ENCODE results near the gene PLXNB2.

The PLXNB2 gene, protein sequence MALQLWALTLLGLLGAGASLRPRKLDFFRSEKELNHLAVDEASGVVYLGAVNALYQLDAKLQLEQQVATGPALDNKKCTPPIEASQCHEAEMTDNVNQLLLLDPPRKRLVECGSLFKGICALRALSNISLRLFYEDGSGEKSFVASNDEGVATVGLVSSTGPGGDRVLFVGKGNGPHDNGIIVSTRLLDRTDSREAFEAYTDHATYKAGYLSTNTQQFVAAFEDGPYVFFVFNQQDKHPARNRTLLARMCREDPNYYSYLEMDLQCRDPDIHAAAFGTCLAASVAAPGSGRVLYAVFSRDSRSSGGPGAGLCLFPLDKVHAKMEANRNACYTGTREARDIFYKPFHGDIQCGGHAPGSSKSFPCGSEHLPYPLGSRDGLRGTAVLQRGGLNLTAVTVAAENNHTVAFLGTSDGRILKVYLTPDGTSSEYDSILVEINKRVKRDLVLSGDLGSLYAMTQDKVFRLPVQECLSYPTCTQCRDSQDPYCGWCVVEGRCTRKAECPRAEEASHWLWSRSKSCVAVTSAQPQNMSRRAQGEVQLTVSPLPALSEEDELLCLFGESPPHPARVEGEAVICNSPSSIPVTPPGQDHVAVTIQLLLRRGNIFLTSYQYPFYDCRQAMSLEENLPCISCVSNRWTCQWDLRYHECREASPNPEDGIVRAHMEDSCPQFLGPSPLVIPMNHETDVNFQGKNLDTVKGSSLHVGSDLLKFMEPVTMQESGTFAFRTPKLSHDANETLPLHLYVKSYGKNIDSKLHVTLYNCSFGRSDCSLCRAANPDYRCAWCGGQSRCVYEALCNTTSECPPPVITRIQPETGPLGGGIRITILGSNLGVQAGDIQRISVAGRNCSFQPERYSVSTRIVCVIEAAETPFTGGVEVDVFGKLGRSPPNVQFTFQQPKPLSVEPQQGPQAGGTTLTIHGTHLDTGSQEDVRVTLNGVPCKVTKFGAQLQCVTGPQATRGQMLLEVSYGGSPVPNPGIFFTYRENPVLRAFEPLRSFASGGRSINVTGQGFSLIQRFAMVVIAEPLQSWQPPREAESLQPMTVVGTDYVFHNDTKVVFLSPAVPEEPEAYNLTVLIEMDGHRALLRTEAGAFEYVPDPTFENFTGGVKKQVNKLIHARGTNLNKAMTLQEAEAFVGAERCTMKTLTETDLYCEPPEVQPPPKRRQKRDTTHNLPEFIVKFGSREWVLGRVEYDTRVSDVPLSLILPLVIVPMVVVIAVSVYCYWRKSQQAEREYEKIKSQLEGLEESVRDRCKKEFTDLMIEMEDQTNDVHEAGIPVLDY (N-terminal part only)

DNA sequence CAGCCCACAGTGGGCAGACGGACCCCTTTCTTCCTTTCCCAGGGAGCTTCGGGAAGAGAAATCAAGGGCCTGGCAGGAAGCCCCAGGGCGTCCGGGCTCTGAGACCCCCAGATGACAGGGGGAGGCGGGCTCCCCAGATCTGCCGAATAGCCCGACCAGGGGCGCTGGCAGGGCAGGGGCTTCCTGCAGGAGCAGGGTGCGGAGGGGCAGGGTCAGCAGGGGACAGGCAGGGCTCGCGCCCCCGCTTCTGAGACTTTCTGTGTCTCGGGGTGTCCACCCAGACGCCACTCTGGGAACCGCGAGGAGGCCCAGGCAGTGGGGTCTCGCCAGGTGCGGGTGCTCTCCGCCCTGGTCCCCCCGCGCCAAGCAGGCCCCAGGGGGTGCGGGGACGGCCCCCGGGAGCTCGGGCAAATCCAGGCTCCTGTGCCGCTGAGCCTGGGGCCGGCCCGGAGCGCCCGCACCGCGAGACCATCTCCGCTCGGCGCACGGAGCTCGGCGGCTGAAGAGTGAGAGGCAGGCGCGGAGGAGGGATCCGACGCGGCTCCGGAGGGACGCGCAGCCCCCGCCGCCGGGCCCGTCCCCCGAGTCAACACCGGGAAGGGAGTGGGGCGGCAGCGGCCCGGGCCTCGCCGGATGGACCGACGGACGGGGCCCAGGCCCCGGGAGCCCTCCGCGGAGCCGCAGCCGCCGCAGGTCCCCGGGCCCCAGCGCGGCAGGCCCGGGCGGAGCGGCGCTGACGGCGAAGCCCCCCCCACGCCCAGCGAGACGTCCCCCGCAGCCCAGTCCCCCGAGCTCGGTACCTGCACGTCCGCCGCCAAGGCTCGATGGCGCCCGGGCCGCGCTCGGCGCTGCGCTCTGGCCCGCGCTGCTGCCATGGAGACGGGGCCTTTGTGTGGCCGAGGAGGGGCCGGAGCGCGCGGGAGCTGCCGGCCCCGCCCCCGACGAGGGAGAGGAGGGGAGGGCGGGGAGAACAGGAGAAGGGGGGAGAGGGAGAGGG lies at the start of gene PLXNB2:
PLXNB2 (minus strand) TSS at position 894 of the 997 bp plus-strand sequence. CDS start 17,062 bp downstream, outside the sequence.
- Mint-ChIP-seq H3K27me3 (peaks cover 5% of the 10 kb centered on the region), H3K36me3 (no peaks in the 10 kb centered on the region), H3K4me3 (no peak within 1 kb of the TSS), H3K4me1 (peaks cover 6% of the 10 kb centered on the region), H3K9me3 (no peaks in the 10 kb centered on the region), H3K27ac (no peak within 1 kb of the TSS)

DNA sequence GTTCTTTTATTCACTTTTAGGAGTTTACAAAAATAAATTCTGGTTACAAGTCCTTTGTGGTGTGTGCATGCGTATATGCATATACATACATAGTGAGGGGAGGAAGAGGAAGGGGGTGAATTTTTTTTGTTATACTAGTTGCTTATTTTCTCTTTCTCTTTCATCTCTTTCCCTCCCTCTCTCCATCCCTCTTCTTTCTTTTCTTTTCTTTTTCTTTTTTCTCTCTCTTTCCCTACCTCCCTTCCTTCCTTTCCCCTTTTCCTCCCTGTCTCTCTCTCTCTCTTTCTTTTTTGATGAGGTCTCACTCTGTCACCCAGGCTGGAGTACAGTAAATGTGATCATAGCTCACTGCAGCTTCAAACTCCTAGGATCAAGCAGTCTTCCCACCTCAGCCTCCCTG lies 49.8 kb upstream of the PLXNB2 start:
- peaks cover 17% of the 10 kb centered on the region for H3K36me3 Mint-ChIP-seq
- no peaks in the 10 kb centered on the region for H3K9me3 Mint-ChIP-seq
- H3K4me1 Mint-ChIP-seq = peaks cover 43% of the 10 kb centered on the region
- H3K4me3 Mint-ChIP-seq = no peak overlapping the region
- H3K27ac Mint-ChIP-seq = no peak overlapping the region
- no peaks in the 10 kb centered on the region for H3K27me3 Mint-ChIP-seq

DNA sequence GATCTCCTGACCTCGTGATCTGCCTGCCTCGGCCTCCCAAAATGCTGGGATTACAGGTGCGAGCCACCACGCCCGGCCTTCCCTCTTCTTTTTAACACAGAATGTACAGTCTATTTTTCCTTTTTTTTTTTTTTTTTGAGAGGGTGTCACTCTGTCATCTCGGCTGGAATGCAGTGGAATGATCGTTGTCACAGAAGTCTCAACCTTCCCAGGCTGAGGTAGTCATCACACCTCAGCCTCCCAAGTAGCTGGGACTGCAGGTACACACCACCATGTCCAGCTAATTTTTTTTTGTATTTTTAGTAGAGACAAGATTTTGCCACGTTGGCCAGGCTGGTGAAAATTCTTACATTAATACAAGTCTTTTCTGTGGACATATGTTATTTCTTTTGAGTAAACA lies 48.7 kb upstream of the PLXNB2 start:
- no peaks in the 10 kb centered on the region for H3K9me3 Mint-ChIP-seq
- peaks cover 14% of the 10 kb centered on the region for H3K36me3 Mint-ChIP-seq
- no peaks in the 10 kb centered on the region for H3K27me3 Mint-ChIP-seq
- no peak overlapping the region for H3K4me3 Mint-ChIP-seq
- peaks cover 33% of the 10 kb centered on the region for H3K4me1 Mint-ChIP-seq
- H3K27ac Mint-ChIP-seq = no peak overlapping the region

DNA sequence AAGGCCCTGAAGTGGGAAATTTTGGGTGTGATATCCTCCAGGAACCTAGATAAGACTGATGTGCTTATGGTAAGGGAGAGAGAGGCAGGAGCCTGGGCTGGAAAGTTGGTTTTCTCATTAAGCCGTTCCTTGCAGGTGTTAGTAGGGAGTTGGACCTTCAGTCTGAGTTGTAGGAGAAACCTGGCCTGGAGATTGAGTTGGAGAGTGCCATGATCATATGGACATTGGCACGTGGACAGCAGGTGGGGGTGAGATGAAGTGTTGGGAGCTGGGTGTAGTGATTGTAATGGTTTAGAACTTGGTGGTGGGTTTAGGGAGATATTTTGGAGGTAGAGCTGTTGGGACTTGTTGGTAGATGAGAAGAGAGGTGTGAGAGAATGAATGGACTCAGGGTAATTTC lies 40.6 kb upstream of the PLXNB2 start:
- Mint-ChIP-seq H3K27me3 (no peaks in the 10 kb centered on the region), H3K9me3 (no peaks in the 10 kb centered on the region), H3K27ac (no peak overlapping the region), H3K36me3 (no peaks in the 10 kb centered on the region), H3K4me3 (no peak overlapping the region), H3K4me1 (peaks cover 2% of the 10 kb centered on the region)

DNA sequence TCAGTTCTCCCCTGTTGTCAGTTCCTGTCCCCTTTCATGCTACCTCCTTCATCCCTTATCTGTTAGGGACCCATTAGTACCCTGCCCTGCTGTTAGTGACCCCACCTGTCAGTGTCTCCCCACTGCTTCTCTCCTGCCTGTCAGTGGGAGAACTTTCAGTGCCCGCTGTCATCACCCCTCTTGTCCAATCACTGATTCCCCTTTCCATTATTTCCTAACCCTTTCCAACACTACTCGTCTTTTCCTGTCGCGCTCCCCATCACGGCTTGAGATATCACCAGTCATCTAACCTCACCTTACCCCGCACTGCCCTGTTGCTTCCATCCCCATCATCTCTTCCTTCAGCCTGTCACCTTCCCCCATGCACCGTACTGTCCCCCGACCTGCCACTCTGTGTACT lies 39.7 kb upstream of the PLXNB2 start:
- Mint-ChIP-seq H3K27ac (no peak overlapping the region), H3K4me1 (peaks cover 4% of the 10 kb centered on the region), H3K9me3 (no peaks in the 10 kb centered on the region), H3K36me3 (no peaks in the 10 kb centered on the region), H3K27me3 (no peaks in the 10 kb centered on the region), H3K4me3 (no peak overlapping the region)

DNA sequence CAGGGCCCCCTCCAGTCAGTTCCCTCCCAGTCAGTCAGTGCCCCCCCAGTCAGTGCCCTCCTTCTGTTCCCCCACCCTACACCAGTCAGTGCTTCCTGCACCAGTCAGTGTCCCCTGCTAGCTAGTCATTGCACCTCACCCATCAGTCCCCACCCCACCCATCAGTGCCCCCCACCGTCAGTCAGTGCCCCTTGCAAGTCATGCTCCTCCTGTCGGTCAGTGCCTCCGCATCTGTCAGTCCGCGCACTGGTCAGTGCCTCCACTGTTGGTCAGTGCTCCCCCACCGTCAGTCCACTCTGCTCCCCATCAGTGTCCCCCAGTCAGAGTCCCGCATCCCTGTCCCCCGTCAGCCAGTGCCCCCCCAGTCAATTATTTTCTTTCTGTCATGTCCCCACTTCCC lies 39.0 kb upstream of the PLXNB2 start:
- no peaks in the 10 kb centered on the region for H3K36me3 Mint-ChIP-seq
- H3K9me3 Mint-ChIP-seq = no peaks in the 10 kb centered on the region
- no peak overlapping the region for H3K4me3 Mint-ChIP-seq
- H3K27me3 Mint-ChIP-seq = no peaks in the 10 kb centered on the region
- H3K27ac Mint-ChIP-seq = no peak overlapping the region
- peaks cover 6% of the 10 kb centered on the region for H3K4me1 Mint-ChIP-seq

DNA sequence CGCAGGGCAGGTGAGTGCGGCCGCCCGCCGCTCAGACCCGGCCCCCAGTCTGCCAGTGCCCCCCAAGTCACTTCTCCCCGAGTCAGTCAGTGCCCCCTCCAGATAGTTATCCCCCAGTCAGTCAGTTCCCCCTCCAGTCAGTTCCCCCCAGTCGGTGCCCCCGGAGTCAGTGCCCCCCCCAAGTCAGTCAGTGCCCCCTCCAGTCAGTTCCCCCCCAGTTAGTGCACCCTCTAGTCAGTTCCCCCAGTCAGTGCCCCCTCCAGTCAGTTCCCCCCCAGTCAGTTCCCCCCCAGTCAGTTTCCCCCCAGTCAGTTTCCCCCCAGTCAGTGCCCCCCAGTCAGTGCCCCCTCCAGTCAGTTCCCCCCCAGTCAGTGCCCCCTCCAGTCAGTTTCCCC lies 36.1 kb upstream of the PLXNB2 start:
- Mint-ChIP-seq H3K27ac (no peak overlapping the region), H3K4me1 (peaks cover 9% of the 10 kb centered on the region)

DNA sequence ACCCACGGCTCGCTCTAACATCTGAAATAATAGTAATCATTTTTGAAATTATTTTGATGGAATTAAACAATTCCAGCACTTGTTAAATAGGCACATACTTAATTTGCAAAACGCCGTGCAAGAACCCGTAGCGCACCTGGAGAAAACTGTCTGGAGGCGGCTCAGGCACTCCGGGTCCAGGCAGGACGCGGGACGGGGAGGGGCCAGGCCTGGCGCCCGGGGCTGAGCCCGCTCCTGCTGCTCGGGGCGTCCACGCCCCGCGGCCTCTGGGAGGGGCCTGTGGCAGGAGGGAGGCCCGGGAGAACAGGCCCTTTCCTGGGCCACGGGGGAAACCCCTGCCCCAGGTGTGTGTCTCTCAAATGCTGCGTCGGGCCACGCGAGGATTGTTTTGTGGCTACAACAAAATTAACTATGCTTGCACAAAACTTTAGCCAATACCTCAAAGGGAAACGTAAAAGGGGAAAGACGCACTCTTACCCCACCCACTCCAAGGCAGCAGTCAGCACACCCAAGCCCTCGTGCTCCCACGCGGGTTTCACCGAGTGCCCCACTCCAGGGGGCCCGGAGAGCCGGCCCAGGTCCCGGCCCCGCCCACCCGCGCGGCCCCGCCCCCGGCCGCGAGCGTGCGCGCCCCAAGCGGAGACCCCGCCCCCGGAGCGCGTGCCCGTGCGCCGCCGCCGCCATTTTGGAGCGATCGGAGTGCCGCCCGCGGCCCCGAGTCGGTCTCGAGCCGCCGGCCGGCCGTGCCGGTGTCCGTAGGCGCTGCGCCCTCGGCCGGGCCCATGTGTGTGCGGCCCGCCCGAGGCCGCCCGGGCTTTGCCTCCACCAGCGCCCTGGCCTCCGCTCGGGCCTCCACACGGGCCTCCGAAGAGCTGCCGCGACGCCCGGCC lies 35.5 kb upstream of the PLXNB2 start, which contains the start of gene PPP6R2:
PPP6R2 (plus strand) TSS at position 677 of the 890 bp plus-strand sequence. CDS start 50,582 bp downstream, outside the sequence.
- Mint-ChIP-seq H3K36me3 (no peaks in the 10 kb centered on the region), H3K9me3 (no peaks in the 10 kb centered on the region), H3K27ac (peak within 1 kb of the TSS; percentile 90), H3K4me3 (peak within 1 kb of the TSS; percentile 85), H3K27me3 (no peaks in the 10 kb centered on the region), H3K4me1 (peaks cover 9% of the 10 kb centered on the region)

More for the DNA sequence above, 36.1 kb upstream of the PLXNB2 start:
- Mint-ChIP-seq H3K9me3 (no peaks in the 10 kb centered on the region), H3K27me3 (no peaks in the 10 kb centered on the region), H3K36me3 (no peaks in the 10 kb centered on the region), H3K4me3 (peak overlapping the region; percentile 62)

DNA sequence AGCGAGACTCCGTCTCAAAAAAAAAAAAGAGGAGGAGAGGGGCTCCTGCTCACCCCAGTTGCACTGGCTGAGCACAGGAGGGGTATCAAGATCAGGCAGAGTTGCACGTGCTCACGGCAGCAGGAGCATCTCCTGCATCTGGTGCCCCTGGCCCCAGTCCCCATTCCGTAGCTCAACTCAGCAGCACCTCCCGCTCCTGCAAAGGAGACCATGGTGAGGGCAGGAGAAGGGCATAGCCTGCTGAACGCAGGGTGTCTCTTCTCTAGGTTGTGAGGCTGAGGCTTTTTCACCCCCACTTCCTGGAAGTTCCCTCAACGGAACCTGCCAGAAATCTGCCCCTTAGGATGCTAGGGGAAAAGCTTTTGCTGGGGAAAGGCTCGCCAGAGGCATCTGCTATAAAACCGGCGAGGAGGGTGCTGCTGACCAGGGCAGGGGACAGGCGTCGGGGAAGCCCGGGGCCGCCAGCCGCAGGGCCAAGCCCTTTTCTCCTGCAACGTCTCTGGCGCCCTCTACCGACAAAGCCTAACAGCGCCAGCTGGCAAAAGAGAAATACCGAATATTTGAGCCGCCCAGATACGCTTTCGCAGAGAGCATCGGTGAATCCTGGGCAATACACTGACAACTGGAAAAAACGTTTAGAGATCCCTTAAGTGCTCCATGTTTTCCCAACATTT lies 34.7 kb upstream of the PLXNB2 start:
- Mint-ChIP-seq H3K4me1 (peaks cover 9% of the 10 kb centered on the region), H3K36me3 (no peaks in the 10 kb centered on the region), H3K27me3 (no peaks in the 10 kb centered on the region), H3K9me3 (no peaks in the 10 kb centered on the region), H3K4me3 (peak overlapping the region; percentile 85), H3K27ac (peak overlapping the region; percentile 90)

DNA sequence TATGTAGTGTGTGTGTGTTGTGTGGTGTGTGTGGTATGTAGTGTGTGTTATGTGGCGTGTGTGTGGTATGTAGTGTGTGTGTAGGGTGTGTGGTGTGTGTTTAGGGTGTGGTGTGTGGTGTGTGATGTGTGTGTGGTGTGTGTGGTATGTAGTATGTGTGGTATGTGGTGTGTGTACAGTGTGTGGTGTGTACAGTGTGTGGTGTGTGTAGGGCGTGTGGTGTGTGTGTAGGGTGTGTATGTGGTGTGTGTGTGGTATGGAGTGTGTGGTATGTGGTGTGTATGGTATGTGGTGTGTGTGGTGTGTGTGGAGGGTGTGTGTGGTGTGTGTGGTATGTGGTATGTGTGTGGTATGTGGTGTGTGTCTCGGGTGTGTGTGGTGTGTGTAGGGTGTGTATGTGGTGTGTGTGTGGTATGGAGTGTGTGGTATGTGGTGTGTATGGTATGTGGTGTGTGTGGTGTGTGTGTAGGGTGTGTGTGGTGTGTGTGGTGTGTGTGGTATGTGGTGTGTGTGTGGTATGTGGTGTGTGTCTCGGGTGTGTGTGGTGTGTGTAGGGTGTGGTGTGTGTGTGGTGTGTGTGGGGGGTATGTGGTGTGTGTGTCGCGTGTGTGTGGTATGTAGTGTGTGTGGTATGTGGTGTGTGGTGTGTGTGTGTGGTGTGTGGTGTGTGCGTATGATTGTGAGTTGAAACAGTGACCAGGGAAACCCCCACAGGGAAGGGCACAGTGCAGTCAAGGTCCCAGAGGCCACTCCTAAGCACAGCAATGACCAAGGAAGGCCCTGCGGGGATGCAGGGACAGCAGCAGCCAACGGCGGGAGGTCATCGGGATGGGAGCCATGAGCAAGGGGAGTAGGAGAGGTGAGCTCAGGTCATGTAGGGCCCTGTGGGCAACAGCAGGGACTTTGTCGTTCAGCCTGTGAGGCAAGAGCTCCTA lies 32.8 kb upstream of the PLXNB2 start:
- peaks cover 9% of the 10 kb centered on the region for H3K4me1 Mint-ChIP-seq
- no peaks in the 10 kb centered on the region for H3K36me3 Mint-ChIP-seq
- H3K27me3 Mint-ChIP-seq = no peaks in the 10 kb centered on the region
- no peak overlapping the region for H3K4me3 Mint-ChIP-seq
- H3K27ac Mint-ChIP-seq = no peak overlapping the region
- no peaks in the 10 kb centered on the region for H3K9me3 Mint-ChIP-seq

DNA sequence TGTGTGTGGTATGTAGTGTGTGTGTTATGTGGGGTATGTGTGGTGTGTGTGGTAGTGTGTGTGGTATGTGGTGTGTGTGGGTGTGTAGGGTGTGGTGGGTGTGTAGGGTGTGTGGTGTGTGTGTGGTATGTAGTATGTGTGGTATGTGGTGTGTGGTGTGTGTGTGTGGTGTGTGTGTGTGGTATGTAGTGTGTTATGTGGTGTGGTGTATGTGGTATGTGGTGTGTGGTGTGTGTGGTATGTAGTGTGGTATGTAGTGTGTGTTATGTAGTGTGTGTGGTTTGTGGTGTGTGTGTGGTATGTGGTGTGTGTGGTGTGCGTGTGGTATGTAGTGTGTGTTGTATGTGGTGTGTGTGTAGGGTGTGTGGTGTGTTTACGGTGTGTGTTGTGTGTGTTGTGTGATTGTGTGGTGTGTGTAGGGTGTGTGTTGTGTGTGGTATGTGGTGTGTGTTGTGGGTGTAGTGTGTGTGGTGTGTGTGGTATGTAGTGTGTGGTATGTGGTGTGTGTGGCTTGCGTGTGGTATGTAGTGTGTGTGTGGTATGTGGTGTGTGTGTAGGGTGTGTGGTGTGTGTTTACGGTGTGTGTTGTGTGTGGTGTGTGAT lies 31.5 kb upstream of the PLXNB2 start:
- no peak overlapping the region for H3K27ac Mint-ChIP-seq
- no peaks in the 10 kb centered on the region for H3K36me3 Mint-ChIP-seq
- no peak overlapping the region for H3K4me3 Mint-ChIP-seq
- H3K9me3 Mint-ChIP-seq = no peaks in the 10 kb centered on the region
- no peaks in the 10 kb centered on the region for H3K27me3 Mint-ChIP-seq
- H3K4me1 Mint-ChIP-seq = peaks cover 9% of the 10 kb centered on the region

DNA sequence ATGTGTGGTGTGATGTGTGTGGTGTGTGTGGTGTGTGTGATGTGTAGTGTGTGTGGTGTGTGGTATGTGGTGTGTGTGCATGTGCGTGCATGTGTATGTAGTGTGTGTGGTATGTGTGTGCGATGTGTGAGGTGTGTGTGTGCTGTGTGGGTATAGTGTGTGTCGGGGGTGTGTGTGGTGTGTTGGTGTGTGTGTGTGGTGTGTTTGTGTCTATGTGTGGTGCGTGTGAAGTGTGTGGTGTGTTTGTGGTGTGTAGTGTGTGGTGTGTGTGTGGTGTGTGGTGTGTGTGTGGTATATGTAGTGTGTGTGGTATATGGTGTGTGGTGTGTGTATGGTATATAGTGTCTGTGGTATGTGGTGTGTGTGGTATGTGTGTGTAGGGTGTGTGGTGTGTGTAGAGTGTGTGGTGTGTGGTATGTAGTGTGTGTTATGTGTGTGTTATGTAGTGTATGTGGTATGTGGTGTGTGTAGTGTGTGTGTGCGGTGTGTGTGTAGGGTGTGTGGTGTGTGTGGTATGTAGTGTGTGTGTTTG lies 30.7 kb upstream of the PLXNB2 start:
- H3K4me1 Mint-ChIP-seq = peaks cover 9% of the 10 kb centered on the region
- no peaks in the 10 kb centered on the region for H3K36me3 Mint-ChIP-seq
- no peak overlapping the region for H3K4me3 Mint-ChIP-seq
- no peak overlapping the region for H3K27ac Mint-ChIP-seq
- no peaks in the 10 kb centered on the region for H3K27me3 Mint-ChIP-seq
- H3K9me3 Mint-ChIP-seq = no peaks in the 10 kb centered on the region

Data from activated naive CD4-positive, alpha-beta T cell treated with anti-CD3 and anti-CD28 coated beads, Interleukin-2, amount 50 U/mL, for 24 hours (primary cell).